HG03432 (cell line): Measurements from ENCODE around the gene ELAC2.
A peak's percentile ranks its signal among the peaks of the same experiment; 100 is the strongest.

Source experiments
- ATAC-seq: cut with Tn5 transposase; IDR thresholded peaks from one replicate; pipeline ENCODE4 v1.9.1; 2021; ENCODE audit warnings: mild to moderate bottlenecking, moderate library complexity; ENCODE audit not compliant: unreplicated experiment

ELAC2 gene

GRCh38 chr17:13017655-13018459 is at the start of gene ELAC2:
Gene ELAC2 (minus strand): TSS chr17:13018027. CDS start chr17:13017947, 80 bp downstream.
- ATAC-seq: peak; percentile 98

- no peak for ATAC-seq
Observed at GRCh38 chr17:13065032-13065431, 47.2 kb upstream of the ELAC2 start.

GRCh38 chr17:13055131-13055530 is 37.3 kb upstream of the ELAC2 start:
- ATAC-seq: no peak

- no peak for ATAC-seq
Observed at GRCh38 chr17:13054666-13055065, 36.8 kb upstream of the ELAC2 start.

- ATAC-seq: no peak
Observed at GRCh38 chr17:13051915-13052314, 34.1 kb upstream of the ELAC2 start.

GRCh38 chr17:13047011-13047606 is 29.3 kb upstream of the ELAC2 start:
- no peak for ATAC-seq

GRCh38 chr17:13046361-13046760 is 28.5 kb upstream of the ELAC2 start:
- no peak for ATAC-seq

GRCh38 chr17:13044572-13045065 is 26.8 kb upstream of the ELAC2 start:
- ATAC-seq: no peak

GRCh38 chr17:13038931-13039665 is 21.3 kb upstream of the ELAC2 start:
- ATAC-seq: no peak

- no peak for ATAC-seq
Observed at GRCh38 chr17:13036751-13037150, 18.9 kb upstream of the ELAC2 start.

- no peak for ATAC-seq
Observed at GRCh38 chr17:13035420-13035819, 17.6 kb upstream of the ELAC2 start.

GRCh38 chr17:13031718-13032350 is 14.0 kb upstream of the ELAC2 start:
- peak; percentile 78 for ATAC-seq

GRCh38 chr17:13030459-13031300 is 12.9 kb upstream of the ELAC2 start:
- ATAC-seq: no peak

GRCh38 chr17:13030056-13030455 is 12.2 kb upstream of the ELAC2 start:
- no peak for ATAC-seq

- ATAC-seq: no peak
Observed at GRCh38 chr17:13029340-13029739, 11.5 kb upstream of the ELAC2 start.

GRCh38 chr17:13027246-13027645 is 9.4 kb upstream of the ELAC2 start:
- ATAC-seq: no peak

- no peak for ATAC-seq
Observed at GRCh38 chr17:13025687-13026086, 7.9 kb upstream of the ELAC2 start.

- no peak for ATAC-seq
Observed at GRCh38 chr17:13025258-13025627, 7.4 kb upstream of the ELAC2 start.

GRCh38 chr17:13024526-13025257 is 6.9 kb upstream of the ELAC2 start:
- peak; percentile 90 for ATAC-seq

- no peak for ATAC-seq
Observed at GRCh38 chr17:13024016-13024415, 6.2 kb upstream of the ELAC2 start.
